Gastroesophageal sphincter (tissue), 4 donors: Measurements from ENCODE around the gene RARRES2. TPM values are rescaled to one million over a fixed set of nuclear protein-coding genes. Genes with fewer than 3 reads are reported as not detected.
A peak's percentile ranks its signal among the peaks of the same experiment; 100 is the strongest.
"Not testable (repeated sequence)": the region's sequence is repeated elsewhere in the genome, so short reads cannot be mapped to it uniquely, and the experiment has no call there.

Source experiments
- ATAC-seq: fragments of 150-250 bp; one replicate; pipeline ENCODE4 v1.9.1; 2016; ENCODE audit warnings: mild to moderate bottlenecking, moderate library complexity
- H3K27ac ChIP-seq, 4 donors: fragments of 200-600 bp; sonication (generic) in 3 of 4; 1 replicate in 3 of 4; 2 replicates in 1 of 4; pipeline ENCODE4 v1.5.1; 2016 to 2019
- H3K27me3 ChIP-seq: fragments of 200-600 bp; sonication (generic); one replicate; pipeline ENCODE4 v1.5.1; 2019
- H3K36me3 ChIP-seq, 2 donors: fragments of 200-600 bp; sonication (generic); one replicate each; pipeline ENCODE4 v1.5.1; 2019; ENCODE audit warnings: control low read depth in 1 of 2
- H3K4me1 ChIP-seq, 3 donors: fragments of 200-600 bp; sonication (generic); 1 replicate in 2 of 3; 2 replicates in 1 of 3; pipeline ENCODE4 v1.5.1; 2016 to 2019; ENCODE audit warnings: control low read depth in 2 of 3
- H3K4me3 ChIP-seq, 2 donors: fragments of 200-600 bp; sonication (generic); one replicate each; pipeline ENCODE4 v1.5.1; 2019; ENCODE audit warnings: mild to moderate bottlenecking in 1 of 2, moderate library complexity in 1 of 2
- H3K9me3 ChIP-seq, 3 donors: fragments of 200-600 bp; sonication (generic); one replicate each; pipeline ENCODE4 v1.5.1; 2017 to 2019; ENCODE audit warnings: control low read depth in 2 of 3
- CTCF ChIP-seq, 4 experiments: fragments of 200-600 bp in 2 of 4; fragments of 450-650 bp in 2 of 4; sonication (generic) in 1 of 4; IDR thresholded peaks; one replicate each; pipeline ENCODE4 v1.5.1; 2017 to 2019; ENCODE audit warnings: antibody characterized with exemption in 4 of 4, mild to moderate bottlenecking in 2 of 4, moderate library complexity in 2 of 4
- EP300 ChIP-seq: sonication (generic); formaldehyde crosslinking; IDR thresholded peaks from one replicate; pipeline ENCODE4 v1.6.1; 2017; ENCODE audit warnings: antibody characterized with exemption, mild to moderate bottlenecking
- POLR2A ChIP-seq, 2 donors: fragments of 450-650 bp; IDR thresholded peaks; one replicate each; pipeline ENCODE4 v1.6.1; 2017; ENCODE audit warnings: antibody characterized with exemption in 2 of 2, mild to moderate bottlenecking in 2 of 2, moderate library complexity in 1 of 2
- POLR2AphosphoS5 ChIP-seq: sonication (generic); formaldehyde crosslinking; IDR thresholded peaks from one replicate; pipeline ENCODE4 v1.6.1; 2017; ENCODE audit warnings: antibody characterized with exemption
- WGBS, 2 donors: methylation state at CpG; one replicate each; pipeline ENCODE4 v1.1.5; 2018; ENCODE audit warnings: low coverage in 1 of 2; 5-methylcytosine and 5-hydroxymethylcytosine counted together
- total RNA-seq, 4 donors: library from RNA; depleted of rRNA; stranded (reverse); fragments of >200 nt; gene quantifications; one replicate each; pipeline ENCODE4 v1.1.0, GENCODE V29; 2016

Gene RARRES2
- total RNA-seq, 4 donors from 2014 or later = 152 to 341 (median 157) TPM

GRCh38 chr7:150388306-150388705 is 46.9 kb upstream of the RARRES2 start:
- TF ChIP-seq EP300 = no peak
- TF ChIP-seq POLR2A (IDR thresholded peaks at IDR 0.05) = no peak
- no peak for TF ChIP-seq CTCF (IDR thresholded peaks at IDR 0.05)
- no peak for TF ChIP-seq POLR2AphosphoS5

GRCh38 chr7:150385884-150386283 is 44.5 kb upstream of the RARRES2 start:
- H3K4me1 ChIP-seq = peaks cover 0 to 70% (median 0%) of the 10 kb centered on the region in 3 donors
- H3K9me3 ChIP-seq, H3K4me3 ChIP-seq, H3K27me3 ChIP-seq, ATAC-seq: not testable (repeated sequence)
- peaks cover 0 to 12% of the 10 kb centered on the region in 2 donors for H3K36me3 ChIP-seq
- 36 to 79% methylated on average over 6 of the region's 6 CpGs for WGBS, 2 donors
- peak overlapping the region in 2 of 4 donors; percentile 17 to 51 for H3K27ac ChIP-seq

More at GRCh38 chr7:150388306-150388705, 46.9 kb upstream of the RARRES2 start:
- no peak overlapping the region for H3K4me3 ChIP-seq
- no peak for ATAC-seq
- peaks cover 0 to 12% of the 10 kb centered on the region in 2 donors for H3K36me3 ChIP-seq
- H3K27me3 ChIP-seq = no peaks in the 10 kb centered on the region
- H3K4me1 ChIP-seq = peaks cover 0 to 55% (median 0%) of the 10 kb centered on the region in 3 donors
- WGBS, 2 donors = 77 to 80% methylated on average over 1 to 6 of the region's 7 CpGs
- no peaks in the 10 kb centered on the region for H3K9me3 ChIP-seq
- peak overlapping the region; percentile 57 to 77 (median 71) for H3K27ac ChIP-seq

GRCh38 chr7:150385302-150385723 is 43.9 kb upstream of the RARRES2 start:
- TF ChIP-seq POLR2AphosphoS5 = no peak
- TF ChIP-seq EP300 = no peak
- no peak for TF ChIP-seq CTCF (IDR thresholded peaks at IDR 0.05)
- TF ChIP-seq POLR2A (IDR thresholded peaks at IDR 0.05) = no peak
- H3K36me3 ChIP-seq = peaks cover 0 to 12% of the 10 kb centered on the region in 2 donors
- peak overlapping the region in 2 of 4 donors; percentile 51 to 64 for H3K27ac ChIP-seq

GRCh38 chr7:150384406-150385301 is 43.2 kb upstream of the RARRES2 start:
- H3K4me1 ChIP-seq = peaks cover 0 to 81% (median 5%) of the 10 kb centered on the region in 3 donors
- TF ChIP-seq POLR2AphosphoS5 = no peak
- no peak for TF ChIP-seq EP300
- TF ChIP-seq CTCF (IDR thresholded peaks at IDR 0.05) = no peak
- no peak for TF ChIP-seq POLR2A (IDR thresholded peaks at IDR 0.05)
- no peaks in the 10 kb centered on the region for H3K27me3 ChIP-seq
- no peak for ATAC-seq
- 70 to 93% methylated on average over 3 to 5 of the region's 15 CpGs for WGBS, 2 donors
- H3K36me3 ChIP-seq = peaks cover 0 to 7% of the 10 kb centered on the region in 2 donors
- H3K4me3 ChIP-seq = no peak overlapping the region
- peak overlapping the region in 3 of 4 donors; percentile 51 to 64 (median 57) for H3K27ac ChIP-seq
- no peaks in the 10 kb centered on the region for H3K9me3 ChIP-seq

More at GRCh38 chr7:150385302-150385723, 43.9 kb upstream of the RARRES2 start:
- no peak for ATAC-seq
- 59% methylated on average over 2 of the region's 14 CpGs; no CpG with 5 or more reads in 1 of the 2 donors for WGBS, 2 donors
- Histone ChIP-seq H3K4me1 (peaks cover 0 to 76% (median 1%) of the 10 kb centered on the region in 3 donors), H3K27me3 (no peaks in the 10 kb centered on the region), H3K4me3 (no peak overlapping the region), H3K9me3 (no peaks in the 10 kb centered on the region)

- H3K27ac ChIP-seq = peak overlapping the region in 3 of 4 donors; percentile 51 to 64 (median 57)
- H3K36me3 ChIP-seq = peaks cover 0 to under 1% of the 10 kb centered on the region in 2 donors
- no peak for ATAC-seq
- H3K9me3 ChIP-seq = no peaks in the 10 kb centered on the region
- TF ChIP-seq POLR2AphosphoS5 (no peak), POLR2A (IDR thresholded peaks at IDR 0.05) (no peak)
- H3K4me3 ChIP-seq = no peak overlapping the region
- whole genome bisulfite sequencing, 2 donors = 20% methylated on average over 1 of the region's 22 CpGs; no CpG with 5 or more reads in 1 of the 2 donors
- no peaks in the 10 kb centered on the region for H3K27me3 ChIP-seq
- H3K4me1 ChIP-seq = peaks cover 0 to 74% (median 5%) of the 10 kb centered on the region in 3 donors
Measured at GRCh38 chr7:150383710-150384397, 42.4 kb upstream of the RARRES2 start.
